Endothelial cell of umbilical vein (primary cell): ENCODE results near the gene MYOF. TPM values are rescaled to one million over a fixed set of nuclear protein-coding genes. Genes with fewer than 3 reads are reported as not detected.

ENCODE experiments used
- BruUV-seq: library from RNA; stranded (reverse); fragments of 400-500 nt; replicated peaks from 2 replicates; lab custom pipeline; 2021; lab: Mats Ljungman, UMichigan
- CTCF ChIA-PET: fragments of 300-600, 350-600 bp; sonication (Branson Sonifier 250); formaldehyde crosslinking; loops from one replicate; lab custom pipeline; 2021; ENCODE audit warnings: antibody characterized with exemption, inconsistent platforms; lab: Charles Lee
- POLR2A ChIA-PET: fragments of 300-600, 350-600 bp; sonication (Branson Sonifier 250); formaldehyde crosslinking; loops from one replicate; lab custom pipeline; 2021; ENCODE audit warnings: antibody characterized with exemption, inconsistent platforms; lab: Charles Lee
- DNase-seq: peaks from one replicate; pipeline ENCODE4 v3.0.0-alpha.2; 2011; ENCODE audit warnings: low read depth, low spot score
- FAIRE-seq: peaks from 2 replicates; lab custom pipeline; 2011; peaks lifted over from hg19 to GRCh38; lab: Jason Lieb, UNC
- H2AFZ ChIP-seq: 2 replicates; pipeline ENCODE4 v1.6.0; 2012; ENCODE audit warnings: low read depth, low read length, control low read depth, inconsistent platforms
- H3K27ac ChIP-seq: 2 replicates; pipeline ENCODE4 v1.5.1; 2011; ENCODE audit warnings: low read depth, mild to moderate bottlenecking, control low read depth, low read length, moderate library complexity; ENCODE audit not compliant: insufficient read depth
- H3K27me3 ChIP-seq, 2 experiments: 2 replicates each; pipeline versions ENCODE4 v1.6.0 to v1.6.1; 2011; ENCODE audit warnings: low read length in 2 of 2, mixed read lengths in 1 of 2; ENCODE audit not compliant: control insufficient read depth in 2 of 2, insufficient read depth in 2 of 2
- H3K36me3 ChIP-seq, 2 experiments: 2 replicates in 1 of 2; 3 replicates in 1 of 2; pipeline ENCODE4 v1.5.1; 2011; ENCODE audit warnings: low read length in 2 of 2, mild to moderate bottlenecking in 1 of 2, moderate library complexity in 1 of 2; ENCODE audit not compliant: control insufficient read depth in 2 of 2, insufficient read depth in 2 of 2; ENCODE audit errors: extremely low read depth in 1 of 2
- H3K4me1 ChIP-seq: 3 replicates; pipeline ENCODE4 v1.5.1; 2011; ENCODE audit warnings: mild to moderate bottlenecking, low read length; ENCODE audit not compliant: control insufficient read depth, insufficient read depth; ENCODE audit errors: extremely low read depth
- H3K4me2 ChIP-seq: 2 replicates; pipeline ENCODE4 v1.6.1; 2011; ENCODE audit warnings: low read length, control low read depth, mixed read lengths; ENCODE audit not compliant: insufficient read depth
- H3K4me3 ChIP-seq, 3 experiments: fragments of 200-600 bp in 1 of 3; sonication (generic), shearing (Covaris generic) in 1 of 3; replicated peaks in 1 of 3; 2 replicates each; pipeline ENCODE4 v1.5.1; 2011 to 2016; ENCODE audit warnings: control low read depth in 3 of 3, low read length in 3 of 3, mild to moderate bottlenecking in 2 of 3, inconsistent platforms in 1 of 3, low read depth in 1 of 3, moderate library complexity in 1 of 3; ENCODE audit not compliant: insufficient read depth in 1 of 3
- H3K79me2 ChIP-seq: 2 replicates; pipeline ENCODE4 v1.6.0; 2012; ENCODE audit warnings: low read length, inconsistent platforms; ENCODE audit not compliant: control insufficient read depth, insufficient read depth
- H3K9ac ChIP-seq: replicated peaks from 2 replicates; pipeline ENCODE3; 2011; ENCODE audit warnings: low read length, control low read depth; ENCODE audit not compliant: insufficient read depth; ENCODE audit errors: extremely low read depth
- H3K9me1 ChIP-seq: replicated peaks from 3 replicates; pipeline ENCODE4 v1.6.0; 2011; ENCODE audit warnings: mild to moderate bottlenecking, low read length; ENCODE audit not compliant: control insufficient read depth, insufficient read depth; ENCODE audit errors: extremely low read depth
- H3K9me3 ChIP-seq: replicated peaks from 2 replicates; pipeline ENCODE4 v1.5.1; 2012; ENCODE audit warnings: low read length, inconsistent platforms; ENCODE audit not compliant: control insufficient read depth, insufficient read depth
- H4K20me1 ChIP-seq: replicated peaks from 2 replicates; pipeline ENCODE3; 2011; ENCODE audit warnings: mild to moderate bottlenecking, low read length; ENCODE audit not compliant: control insufficient read depth, insufficient read depth; ENCODE audit errors: extremely low read depth
- CTCF ChIP-seq, 2 donors: IDR thresholded peaks; 1 replicate in 1 of 2; 2 replicates in 1 of 2; pipeline ENCODE4 v1.5.1; 2011; ENCODE audit warnings: low read length in 2 of 2, mild to moderate bottlenecking in 2 of 2, moderate library complexity in 2 of 2, control low read depth in 1 of 2, inconsistent platforms in 1 of 2, low read depth in 1 of 2; ENCODE audit not compliant: insufficient read depth in 1 of 2; ENCODE audit errors: extremely low read depth in 1 of 2
- EZH2 ChIP-seq: IDR thresholded peaks from 2 replicates; pipeline ENCODE4 v1.6.1; 2012; ENCODE audit warnings: borderline replicate concordance, low read depth, mild to moderate bottlenecking, moderate library complexity, low read length, inconsistent platforms; ENCODE audit not compliant: severe bottlenecking
- FOS ChIP-seq: IDR thresholded peaks from 2 replicates; pipeline ENCODE4 v1.6.1; 2011; ENCODE audit warnings: mild to moderate bottlenecking, low read length, moderate library complexity, borderline replicate concordance; ENCODE audit not compliant: insufficient read depth
- GATA2 ChIP-seq: IDR thresholded peaks from 2 replicates; pipeline ENCODE4 v1.7.0; 2011; ENCODE audit warnings: low read depth, mild to moderate bottlenecking, moderate library complexity, mixed read lengths, low read length; ENCODE audit not compliant: insufficient read length, insufficient read depth
- JUN ChIP-seq: IDR thresholded peaks from 2 replicates; pipeline ENCODE4 v1.6.1; 2011; ENCODE audit warnings: borderline replicate concordance, low read depth; ENCODE audit not compliant: insufficient read length, insufficient read depth
- MYC ChIP-seq: IDR thresholded peaks from one replicate; pipeline ENCODE4 v1.6.1; 2011; ENCODE audit warnings: mild to moderate bottlenecking, low read depth, low read length
- POLR2A ChIP-seq: IDR thresholded peaks from 2 replicates; pipeline ENCODE4 v1.6.1; 2012; ENCODE audit warnings: low read depth, mild to moderate bottlenecking, control low read depth, low read length
- POLR2AphosphoS5 ChIP-seq: IDR thresholded peaks from 2 replicates; pipeline ENCODE4 v1.6.1; 2012; ENCODE audit warnings: low read depth, mild to moderate bottlenecking, control low read depth, low read length, moderate library complexity; ENCODE audit not compliant: insufficient read depth
- dilution Hi-C: fragments of 300-500 bp; cut with MboI; formaldehyde crosslinking; loops from one replicate; pipeline ENCODE4 v1.15.0; 2019; ENCODE audit warnings: low sequenced_read_pairs; ENCODE audit not compliant: extremely low pct_ligation_motif_present
- intact Hi-C: fragments of 100-400 bp; cut with micrococcal nuclease; formaldehyde crosslinking; loops from one replicate; pipeline ENCODE4 v1.10.0; 2022
- polyA plus RNA-seq, 4 experiments: library from polyadenylated mRNA; depleted of rRNA in 3 of 4; stranded (reverse) in 3 of 4; unstranded in 1 of 4; fragments of >200 nt; gene quantifications; 2 replicates each; pipeline versions ENCODE4 v1.2.1 to v1.2.3, GENCODE V29; 2011 to 2012; ENCODE audit warnings: missing spikeins in 1 of 4
- total RNA-seq: library from RNA; stranded (reverse); gene quantifications from 2 replicates; pipeline ENCODE4 v1.2.3, GENCODE V29; 2021
- TF ChIP-seq, protein P1 (sequence below): IDR thresholded peaks from 2 replicates; pipeline ENCODE4 v1.6.1; 2011; ENCODE audit not compliant: insufficient read depth, insufficient read length

Gene MYOF
- total and polyA plus RNA-seq, 2 donors (not counting 3 experiments of a cell fraction or from before 2014, with no cell fraction given) = 98.4 to 379 TPM

- intact Hi-C loops = loop anchor here (5.0 kb wide), 1 partner anchor 189 kb away; no protein-coding TSS in a partner anchor
- no peaks in the 10 kb centered on the region for H3K79me2 ChIP-seq
- DNase-seq = peak; percentile 17
- H3K27me3 ChIP-seq = no peaks in the 10 kb centered on the region
- H3K36me3 ChIP-seq = peaks cover 58 to 59% of the 10 kb centered on the region in 2 experiments
- no peaks in the 10 kb centered on the region for H4K20me1 ChIP-seq
- no peaks in the 10 kb centered on the region for H3K9me1 ChIP-seq
- no peaks in the 10 kb centered on the region for H3K4me1 ChIP-seq
- dilution Hi-C loops = no loop called here
- H3K4me3 ChIP-seq = no peak overlapping the region
- H3K9ac ChIP-seq = no peak overlapping the region
- BruUV-seq = no TSS peak
- ChIA-PET CTCF (no interaction called here), POLR2A (no interaction called here)
- FAIRE-seq = peak; percentile 55
- no peak overlapping the region for H3K4me2 ChIP-seq
- no peak overlapping the region for H2AFZ ChIP-seq
- TF ChIP-seq GATA2 (no peak), CTCF (IDR thresholded peaks at IDR 0.05; ENCODE audit: extremely low read depth in 1 of 2, insufficient read depth in 1 of 2, low read depth in 1 of 2, low read length in 2 of 2) (no peak), JUN (no peak), POLR2A (no peak), EZH2 (no peak), FOS (no peak), POLR2AphosphoS5 (no peak), MYC (no peak)
- TF ChIP-seq, protein P1, sequence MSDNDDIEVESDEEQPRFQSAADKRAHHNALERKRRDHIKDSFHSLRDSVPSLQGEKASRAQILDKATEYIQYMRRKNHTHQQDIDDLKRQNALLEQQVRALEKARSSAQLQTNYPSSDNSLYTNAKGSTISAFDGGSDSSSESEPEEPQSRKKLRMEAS = no peak
- H3K27ac ChIP-seq = no peak overlapping the region
- H3K9me3 ChIP-seq = no peaks in the 10 kb centered on the region
These were observed 168.3 kb downstream of the MYOF start for GRCh38 chr10:93313798-93314197.
